Stomach (tissue), 4 donors: ENCODE results near the gene PALM.

ENCODE experiments used
- EP300 ChIP-seq: sonication (generic); formaldehyde crosslinking; IDR thresholded peaks from one replicate; pipeline ENCODE4 v1.6.1; 2017; ENCODE audit warnings: antibody characterized with exemption
- POLR2A ChIP-seq, 4 donors: fragments of 450-650 bp; IDR thresholded peaks; one replicate each; pipeline ENCODE4 v1.6.1; 2016; ENCODE audit warnings: antibody characterized with exemption in 4 of 4, control low read depth in 2 of 4, mild to moderate bottlenecking in 1 of 4, moderate library complexity in 1 of 4
- TF ChIP-seq, protein P1 (sequence below), 7 experiments: fragments of 450-650 bp in 4 of 7; fragments of 200-600 bp in 3 of 7; sonication (generic) in 3 of 7; IDR thresholded peaks; one replicate each; pipeline ENCODE4 v1.5.1; 2016 to 2019; ENCODE audit warnings: antibody characterized with exemption in 7 of 7, control low read depth in 2 of 7, mild to moderate bottlenecking in 1 of 7

DNA sequence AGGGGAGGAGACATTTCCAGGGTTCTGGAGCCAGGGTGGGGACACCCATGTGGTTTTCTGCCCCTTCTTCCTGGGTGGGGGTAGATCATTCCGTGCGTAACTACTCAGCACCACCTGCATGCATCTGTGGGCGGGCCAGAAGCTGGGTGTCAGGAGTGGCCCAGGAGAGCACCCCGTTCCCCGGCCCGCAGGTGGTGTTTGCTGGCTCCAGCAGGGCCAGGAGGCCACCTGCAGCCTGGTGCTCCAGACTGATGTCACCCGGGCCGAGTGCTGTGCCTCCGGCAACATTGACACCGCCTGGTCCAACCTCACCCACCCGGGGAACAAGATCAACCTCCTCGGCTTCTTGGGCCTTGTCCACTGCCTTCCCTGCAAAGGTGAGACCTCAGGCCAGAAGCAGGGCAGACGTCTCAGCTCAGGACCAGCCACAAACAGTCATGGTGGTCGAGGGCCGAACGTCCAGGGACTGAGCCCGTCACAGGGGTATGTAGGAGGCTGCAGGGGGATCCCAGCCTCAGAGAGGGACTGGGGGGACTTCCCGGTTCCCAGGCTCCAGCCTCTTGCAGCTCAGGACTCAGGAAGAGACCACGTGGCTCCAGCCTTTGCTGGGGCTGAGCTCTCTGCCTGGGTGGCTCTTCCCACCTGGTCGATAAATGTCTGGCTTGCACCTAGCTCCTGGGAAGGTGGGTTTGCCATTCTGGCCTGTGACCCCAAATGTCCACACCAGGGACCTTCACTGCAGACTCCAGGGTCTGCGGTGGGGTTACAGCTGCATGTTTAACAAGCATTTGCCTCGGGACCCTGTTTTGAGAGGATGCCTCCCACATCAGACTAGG, 30.9 kb upstream of the PALM start:
- TF ChIP-seq EP300 (no peak), POLR2A (IDR thresholded peaks at IDR 0.05) (no peak)
- TF ChIP-seq, protein P1, sequence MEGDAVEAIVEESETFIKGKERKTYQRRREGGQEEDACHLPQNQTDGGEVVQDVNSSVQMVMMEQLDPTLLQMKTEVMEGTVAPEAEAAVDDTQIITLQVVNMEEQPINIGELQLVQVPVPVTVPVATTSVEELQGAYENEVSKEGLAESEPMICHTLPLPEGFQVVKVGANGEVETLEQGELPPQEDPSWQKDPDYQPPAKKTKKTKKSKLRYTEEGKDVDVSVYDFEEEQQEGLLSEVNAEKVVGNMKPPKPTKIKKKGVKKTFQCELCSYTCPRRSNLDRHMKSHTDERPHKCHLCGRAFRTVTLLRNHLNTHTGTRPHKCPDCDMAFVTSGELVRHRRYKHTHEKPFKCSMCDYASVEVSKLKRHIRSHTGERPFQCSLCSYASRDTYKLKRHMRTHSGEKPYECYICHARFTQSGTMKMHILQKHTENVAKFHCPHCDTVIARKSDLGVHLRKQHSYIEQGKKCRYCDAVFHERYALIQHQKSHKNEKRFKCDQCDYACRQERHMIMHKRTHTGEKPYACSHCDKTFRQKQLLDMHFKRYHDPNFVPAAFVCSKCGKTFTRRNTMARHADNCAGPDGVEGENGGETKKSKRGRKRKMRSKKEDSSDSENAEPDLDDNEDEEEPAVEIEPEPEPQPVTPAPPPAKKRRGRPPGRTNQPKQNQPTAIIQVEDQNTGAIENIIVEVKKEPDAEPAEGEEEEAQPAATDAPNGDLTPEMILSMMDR (IDR thresholded peaks at IDR 0.05), result no peak
